Limb (tissue), 2 donors: Measurements from ENCODE around the gene OBP2A.

Experiments used
- DNase-seq, 2 donors: peaks; one replicate each; pipeline ENCODE4 v3.0.0-alpha.2; 2016; ENCODE audit errors: extremely low spot score in 2 of 2

The OBP2A gene

DNA sequence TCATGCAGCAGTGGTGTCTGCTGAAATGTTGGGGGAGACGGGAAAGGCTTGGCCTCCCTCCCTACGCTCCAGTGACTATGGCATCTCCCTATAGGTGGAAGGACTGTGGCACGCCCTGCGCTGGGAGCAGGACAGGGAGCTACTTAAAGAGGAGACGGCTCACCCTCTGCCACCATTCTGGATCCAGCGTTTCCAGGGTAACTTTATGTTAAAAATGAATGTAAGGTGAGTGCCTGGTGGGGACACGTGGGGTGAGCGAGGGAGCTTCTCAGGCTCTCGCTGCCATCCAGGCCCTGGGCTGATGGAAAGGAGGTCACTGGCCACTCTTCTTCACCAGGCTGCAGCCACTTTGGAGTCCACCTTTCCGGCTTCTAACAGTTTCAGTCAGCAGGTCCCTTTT is 31.3 kb downstream of the OBP2A start:
- DNase-seq: no peak

DNA sequence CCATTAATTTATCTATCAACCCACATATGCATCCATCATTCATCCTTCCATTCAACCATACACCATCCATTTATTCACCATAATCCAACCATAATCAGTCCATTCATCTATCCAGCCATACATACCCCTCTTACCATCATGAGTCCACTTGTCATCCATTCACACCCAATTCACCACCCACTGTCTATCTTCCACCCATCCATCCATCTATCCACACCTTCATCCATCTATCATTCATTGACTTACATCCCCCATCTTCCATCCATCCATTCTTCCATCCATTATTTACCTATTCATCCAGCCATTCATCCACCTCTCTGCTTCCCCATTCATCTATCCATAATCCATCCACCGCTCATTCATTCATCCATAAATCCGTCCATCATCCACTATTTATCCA is 33.4 kb downstream of the OBP2A start:
- no peak for DNase-seq

DNA sequence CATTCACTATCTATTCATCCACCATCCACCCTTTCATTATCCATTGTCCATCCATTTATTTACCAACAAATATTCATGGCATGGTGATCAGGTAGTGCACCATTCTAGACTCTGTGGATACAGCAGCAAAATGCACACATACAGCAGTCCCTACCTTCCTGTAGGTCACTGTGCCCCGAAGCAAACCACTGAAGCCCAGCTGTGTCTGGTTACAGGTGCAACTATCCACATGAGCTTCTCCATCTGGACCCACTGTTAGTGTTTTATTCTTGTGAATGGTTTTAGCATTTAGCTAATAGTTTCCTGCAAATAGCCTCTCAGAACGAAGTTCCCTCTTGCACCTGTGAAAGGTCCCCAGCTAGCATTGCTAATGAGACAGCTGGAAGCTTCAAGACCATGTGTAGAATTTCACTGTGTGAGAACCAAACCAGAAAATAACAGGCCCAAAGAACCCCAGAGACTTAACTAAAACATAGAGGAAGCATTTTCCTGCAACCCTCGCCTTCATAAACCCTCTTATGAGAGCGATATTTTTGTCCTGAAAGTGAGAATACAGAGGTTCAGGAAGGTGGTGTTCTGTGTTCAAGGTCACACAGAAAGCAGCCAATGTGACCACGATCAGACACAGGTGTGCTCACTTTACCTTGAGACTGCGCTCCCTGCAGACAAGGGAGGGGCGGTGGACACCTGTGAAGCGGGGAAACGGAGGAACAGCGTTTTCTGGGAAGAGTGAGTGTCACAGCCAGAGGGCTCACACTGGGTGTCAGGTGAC is 34.1 kb downstream of the OBP2A start:
- DNase-seq: no peak

DNA sequence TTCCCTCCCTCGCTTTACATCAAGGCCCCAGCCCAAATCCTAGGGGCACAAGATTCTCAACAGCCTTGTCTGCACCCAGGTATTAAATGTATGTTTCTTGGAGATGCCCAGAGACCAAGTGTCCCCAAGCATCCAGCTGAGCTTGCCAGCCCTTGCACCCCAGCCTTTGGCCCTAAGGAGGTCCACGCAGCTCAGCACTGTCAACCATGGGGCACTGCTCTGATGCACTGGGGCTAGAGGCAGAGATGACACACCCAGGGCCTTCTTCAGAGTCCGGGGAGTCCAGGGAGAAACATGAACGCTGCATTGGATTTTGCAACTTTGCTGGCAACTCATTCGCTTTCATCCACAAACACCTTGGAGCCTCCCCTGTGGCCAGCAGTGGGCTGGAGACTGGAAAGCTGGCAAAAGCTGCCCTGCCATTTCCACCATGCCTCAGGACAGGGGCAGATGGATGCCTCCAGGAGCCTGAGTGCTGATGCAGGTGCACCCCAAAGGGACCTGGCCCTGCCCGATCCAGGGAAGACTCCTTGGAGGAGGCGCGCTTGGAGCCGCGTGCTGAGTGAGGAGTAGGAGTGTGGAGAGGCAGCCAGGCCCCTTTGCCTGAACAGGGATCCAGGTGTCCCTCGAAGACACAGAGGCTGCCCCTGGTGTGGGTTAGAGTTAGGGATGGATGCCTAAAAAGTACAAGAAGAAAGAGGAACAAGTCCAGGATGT is 34.9 kb downstream of the OBP2A start:
- no peak for DNase-seq

DNA sequence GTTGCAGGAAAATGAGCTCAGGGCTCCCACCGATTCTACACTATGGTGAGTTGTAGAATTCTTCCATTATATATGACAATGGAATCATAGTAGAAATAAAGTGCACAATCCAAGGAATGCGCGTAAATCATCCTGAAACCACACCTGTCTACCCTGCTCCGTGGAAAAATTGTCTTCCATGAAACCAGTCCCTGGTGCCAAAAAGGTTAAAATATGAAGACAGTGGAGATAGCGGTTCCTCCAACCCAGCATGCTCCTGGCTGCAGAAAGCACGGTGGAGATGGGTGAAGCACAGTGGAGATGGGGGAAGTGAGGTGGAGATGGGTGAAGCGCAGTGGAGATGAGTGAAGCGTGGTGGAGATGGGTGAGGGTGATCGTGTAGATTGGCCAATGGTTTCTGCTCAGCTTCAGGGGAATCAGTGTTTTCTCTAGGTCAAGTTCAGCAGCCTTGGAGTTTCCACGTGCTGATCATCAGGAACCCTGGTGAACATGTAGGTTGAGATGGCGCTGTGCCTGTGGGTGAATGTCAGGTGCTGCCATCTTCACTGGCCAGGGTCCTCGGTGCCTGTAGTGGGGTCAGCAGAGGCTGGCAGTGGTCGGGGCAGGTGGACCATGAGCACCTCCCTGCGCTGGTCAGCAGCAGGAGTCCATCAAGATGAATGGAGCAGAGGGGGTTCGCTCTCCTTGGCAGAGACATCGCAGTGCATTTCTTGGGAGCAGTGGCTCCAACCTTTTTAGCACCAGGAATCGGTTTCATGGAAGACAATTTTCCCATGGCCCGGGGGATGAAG is 35.9 kb downstream of the OBP2A start:
- no peak for DNase-seq

DNA sequence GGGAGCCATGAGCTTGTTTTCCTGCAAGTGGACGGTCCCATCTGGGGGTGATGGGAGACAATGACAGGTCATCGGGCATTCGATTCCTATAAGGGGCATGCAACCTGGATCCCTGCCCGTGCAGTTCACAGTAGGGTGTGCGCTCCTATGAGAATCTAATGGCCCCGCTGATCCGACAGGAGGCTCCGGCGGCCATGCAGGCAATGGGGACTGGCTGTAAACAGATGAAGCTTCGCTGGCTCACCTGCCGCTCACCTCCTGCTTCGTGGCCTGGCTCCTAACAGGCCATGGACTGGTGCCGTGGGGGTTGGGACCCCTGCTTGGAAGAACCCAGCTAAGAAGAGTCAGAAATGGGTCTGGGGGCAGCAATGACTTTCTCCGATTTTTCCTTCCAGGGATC is 36.6 kb downstream of the OBP2A start:
- no peak for DNase-seq

DNA sequence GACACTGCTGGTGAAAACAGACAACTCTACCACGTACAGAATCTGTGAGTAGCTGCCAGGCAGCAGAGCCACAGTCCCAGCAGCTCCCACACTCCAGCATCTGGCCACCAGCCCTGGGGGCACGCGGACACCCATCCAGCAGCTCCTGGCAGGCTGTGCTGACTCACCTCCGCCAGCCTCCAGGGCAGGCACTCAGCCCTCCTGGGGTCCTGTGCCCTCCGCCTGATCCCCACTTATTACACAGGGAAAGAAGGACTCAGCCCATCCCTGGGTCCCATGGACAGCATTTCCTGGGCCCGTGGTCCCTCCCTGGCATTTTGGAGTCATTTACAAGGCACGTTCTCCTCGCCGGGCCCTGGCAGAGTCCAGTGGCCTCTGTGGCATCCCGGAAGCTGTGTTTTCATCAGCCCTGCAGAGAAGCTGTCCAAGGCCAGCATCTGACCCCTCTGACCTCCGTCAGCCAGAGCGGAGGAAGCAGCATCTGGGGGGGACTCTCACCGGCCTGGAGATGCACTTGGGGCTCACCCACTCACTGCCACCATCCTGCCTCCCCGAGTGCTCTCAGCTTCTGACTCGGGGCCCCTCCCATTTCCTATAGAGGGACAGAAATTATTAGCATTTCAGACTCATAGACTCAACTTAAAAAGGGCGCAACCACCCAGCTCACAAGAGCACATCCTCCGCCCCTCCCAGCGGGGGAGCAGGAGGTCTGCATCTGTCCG is 37.2 kb downstream of the OBP2A start:
- DNase-seq: no peak

DNA sequence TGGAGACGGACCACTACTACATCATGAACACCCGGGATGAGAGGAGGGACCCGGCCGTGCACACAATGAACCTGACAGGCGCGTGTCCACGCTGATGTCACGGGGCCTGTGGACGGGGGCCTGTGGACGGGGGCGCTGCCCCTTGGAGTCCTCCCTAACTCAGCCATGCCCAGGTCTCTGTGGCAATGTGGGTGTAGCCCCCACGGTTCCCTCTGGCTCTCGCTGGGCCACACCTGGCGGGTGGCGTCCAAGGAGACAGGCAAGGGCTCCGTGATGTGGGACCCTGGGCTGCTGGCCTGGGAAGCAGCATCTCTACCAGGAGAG is 37.7 kb downstream of the OBP2A start:
- DNase-seq: no peak

DNA sequence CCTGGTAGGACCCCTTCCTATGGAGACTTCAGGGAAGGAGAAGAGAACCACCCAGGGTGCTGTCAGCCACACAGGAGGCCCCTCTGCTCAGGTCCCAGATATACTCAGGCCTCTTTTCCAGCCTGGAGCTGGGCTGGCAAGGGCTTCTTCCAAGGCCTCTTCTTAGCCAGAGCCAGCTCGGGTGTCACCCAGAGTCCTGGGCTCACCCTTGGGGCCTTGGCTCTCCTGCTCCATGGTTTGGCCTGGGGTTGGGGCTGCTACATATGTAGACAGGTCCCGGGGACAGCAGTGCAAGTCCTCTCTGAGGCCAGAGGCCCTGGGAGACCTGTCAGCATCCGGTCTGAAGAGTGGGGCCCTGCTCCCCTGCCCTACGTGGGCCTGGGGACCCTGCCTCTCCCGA is 38.4 kb downstream of the OBP2A start:
- no peak for DNase-seq

DNA sequence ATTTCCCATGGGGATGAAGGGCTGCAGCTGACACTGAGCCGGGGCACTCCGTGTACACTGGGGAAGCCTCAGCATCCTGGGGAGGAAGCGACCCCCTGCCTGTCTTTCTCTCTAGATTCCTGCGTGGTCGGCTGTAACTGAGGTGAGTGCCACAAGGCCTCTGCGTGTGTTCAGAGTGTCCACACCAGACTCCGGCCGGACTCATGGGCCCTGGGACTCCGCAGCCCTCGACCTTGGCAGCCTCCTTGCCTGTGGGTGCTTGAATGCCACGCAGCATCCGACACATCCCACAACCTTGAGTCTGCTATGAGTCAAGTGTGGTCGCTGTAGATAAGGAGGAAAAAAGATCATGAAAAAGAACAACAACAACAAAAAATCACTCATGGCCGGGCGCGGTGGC is 39.0 kb downstream of the OBP2A start:
- no peak for DNase-seq

DNA sequence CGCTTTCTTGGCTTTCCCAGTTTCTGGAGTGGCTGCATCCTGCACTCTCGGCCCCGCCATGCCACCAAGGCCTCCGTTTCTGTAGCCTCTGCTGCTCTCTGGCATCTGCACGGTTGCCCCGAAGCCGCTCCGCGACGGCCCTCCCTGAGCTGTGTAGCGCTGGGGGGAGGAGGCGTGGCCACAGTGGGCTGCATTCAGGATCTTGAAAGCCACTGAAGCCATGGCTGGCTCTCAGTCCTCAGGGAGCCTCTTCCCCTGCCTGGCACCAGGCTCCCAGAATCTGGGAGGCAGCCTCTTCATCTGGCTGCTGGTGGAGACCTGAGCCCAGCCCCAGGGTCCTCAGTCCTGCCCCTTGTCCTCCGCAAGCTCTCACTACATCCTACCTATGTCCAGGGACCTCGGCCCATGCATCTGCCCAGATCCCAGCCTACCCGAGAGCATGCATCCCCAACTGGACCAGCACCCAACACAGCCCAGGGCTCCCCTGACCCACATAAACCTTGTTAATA is 40.7 kb downstream of the OBP2A start:
- DNase-seq: no peak

DNA sequence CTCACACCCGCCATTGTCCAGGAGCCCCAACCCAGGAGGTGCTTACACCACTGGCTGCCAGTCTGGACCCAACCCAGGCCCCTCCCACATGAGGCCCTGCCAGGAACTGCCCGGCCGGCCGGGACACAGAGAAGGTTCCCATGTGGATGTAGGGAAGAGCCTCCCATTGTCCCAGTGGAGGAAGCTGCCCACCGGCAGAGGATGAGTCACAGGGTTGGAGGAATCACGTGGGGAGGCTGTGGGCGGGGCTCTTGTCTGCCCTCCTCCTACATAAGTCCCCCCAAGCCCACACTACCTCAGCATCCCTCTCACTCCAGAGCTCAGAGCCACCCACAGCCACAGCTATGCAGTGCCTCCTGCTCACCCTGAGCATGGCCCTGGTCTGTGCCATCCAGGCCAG is 41.7 kb downstream of the OBP2A start:
- no peak for DNase-seq

DNA sequence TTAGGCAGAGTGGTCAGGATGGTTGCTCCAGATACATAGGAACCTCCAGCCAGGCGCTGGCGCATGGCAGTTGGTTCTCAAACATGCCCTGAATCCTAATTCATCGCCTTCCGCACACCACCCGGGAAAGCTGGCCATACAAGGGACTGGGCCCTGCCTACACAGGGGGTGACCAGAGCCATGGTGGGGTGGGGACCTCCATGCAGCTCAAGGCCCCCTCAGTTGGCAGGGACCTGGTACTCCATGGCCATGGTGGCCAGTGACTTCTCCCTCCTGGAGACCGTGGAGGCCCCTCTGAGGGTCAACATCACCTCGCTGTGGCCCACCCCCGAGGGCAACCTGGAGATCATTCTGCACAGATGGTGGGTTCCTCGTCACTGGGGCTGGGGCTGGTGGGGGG is 42.4 kb downstream of the OBP2A start:
- DNase-seq: no peak

DNA sequence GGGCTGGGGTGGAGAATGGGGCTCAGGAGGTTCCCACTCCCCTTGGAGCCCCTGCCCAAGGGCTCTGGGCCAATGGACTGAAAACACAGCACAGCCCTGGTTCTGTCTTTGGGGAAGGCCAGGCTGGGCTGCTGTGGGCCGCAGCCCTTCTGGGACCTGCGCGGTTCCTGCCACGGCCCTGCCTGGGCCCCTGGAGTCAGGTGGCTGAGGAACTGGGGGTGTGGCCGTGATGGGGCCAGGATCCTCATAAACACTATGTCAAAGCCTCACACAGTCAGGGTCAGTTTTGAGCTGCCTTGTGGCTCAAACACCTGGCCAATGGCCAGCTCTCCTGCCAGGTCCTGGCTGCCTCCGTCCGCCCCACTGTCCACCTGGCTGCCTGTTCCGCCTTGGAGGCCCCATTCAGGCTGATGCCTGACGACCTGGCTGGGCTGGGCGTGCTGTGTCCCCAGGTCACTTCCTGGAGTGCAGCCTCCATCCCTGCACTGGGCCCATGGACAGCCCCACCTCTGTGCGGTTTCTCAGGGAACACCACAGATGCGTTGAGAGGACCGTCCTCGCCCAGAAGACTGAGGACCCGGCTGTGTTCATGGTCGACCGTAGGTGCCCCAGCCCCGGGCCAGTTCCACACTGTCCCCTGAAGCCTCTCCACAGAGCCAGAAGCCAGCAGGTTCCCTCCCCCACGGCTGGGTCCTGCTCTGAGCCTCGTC is 43.1 kb downstream of the OBP2A start:
- DNase-seq: no peak

DNA sequence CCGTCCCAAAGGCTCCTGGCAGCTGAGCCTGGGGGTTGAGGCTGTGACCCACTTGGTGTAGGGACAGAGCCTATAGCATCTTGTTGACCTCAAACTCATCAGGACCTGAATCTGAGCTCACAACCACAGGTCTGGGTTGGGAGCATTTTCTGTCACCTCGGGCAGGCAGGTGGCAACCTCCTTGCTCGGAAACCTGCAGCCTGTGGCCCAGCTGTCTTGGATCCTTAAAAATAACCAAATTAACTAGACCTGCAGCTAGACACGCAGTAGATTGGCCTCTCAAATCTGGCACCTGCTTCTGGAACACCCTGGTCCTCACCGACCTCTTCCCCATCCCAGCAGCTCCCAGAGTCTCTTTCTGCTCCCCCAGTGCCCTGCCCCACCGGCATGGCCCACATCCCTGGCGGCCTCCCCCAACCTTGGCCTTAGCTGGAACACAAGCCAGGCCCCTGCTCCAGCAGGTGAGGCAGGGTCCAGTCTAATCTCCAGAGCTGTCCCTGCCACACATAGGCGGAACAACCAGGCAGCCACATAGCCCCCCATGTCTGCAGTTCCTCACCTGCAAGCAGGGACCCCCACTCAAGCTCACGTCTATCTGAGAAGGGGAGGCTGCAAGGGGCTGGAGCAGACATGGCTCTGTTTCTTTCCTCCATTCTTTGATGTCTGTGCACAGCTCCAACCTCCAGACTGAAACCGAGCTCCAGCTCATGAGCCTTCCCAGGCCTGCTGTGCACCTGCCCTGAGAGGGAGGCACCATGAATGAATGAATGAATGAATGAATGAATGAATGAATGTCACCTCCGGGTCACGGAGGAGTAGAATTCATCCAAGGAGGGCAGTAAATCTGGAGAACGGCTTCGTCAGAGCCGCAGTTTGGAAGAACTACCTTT is 43.9 kb downstream of the OBP2A start:
- no peak for DNase-seq

DNA sequence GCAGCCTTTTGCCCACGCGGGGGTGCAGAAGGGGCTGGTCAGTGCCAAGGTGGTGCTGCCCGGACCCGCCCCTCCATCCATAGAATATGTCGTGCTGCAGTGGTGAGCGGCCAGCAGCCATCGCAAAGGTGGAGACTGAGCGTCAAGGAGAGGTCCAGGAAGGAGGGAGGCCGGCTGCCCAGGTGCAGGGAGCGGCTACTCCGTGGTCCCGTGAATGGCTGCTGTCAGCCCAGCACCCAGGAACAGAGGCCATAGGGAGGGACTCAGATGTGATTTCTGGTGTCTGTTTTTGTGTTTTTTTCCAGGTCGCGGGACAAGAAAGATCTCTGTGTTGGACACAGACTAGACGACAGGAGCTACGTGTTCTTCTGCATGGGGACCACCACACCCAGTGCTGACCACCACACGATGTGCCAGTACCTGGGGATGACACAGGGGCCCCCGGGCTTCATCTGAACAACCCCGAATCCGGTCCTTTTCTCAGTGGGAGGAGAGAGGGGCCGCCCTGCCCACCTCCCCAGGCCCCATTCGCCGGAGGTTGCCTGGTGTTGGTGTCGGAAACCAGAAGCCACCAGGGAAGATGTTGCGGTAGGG is 44.7 kb downstream of the OBP2A start:
- no peak for DNase-seq

DNA sequence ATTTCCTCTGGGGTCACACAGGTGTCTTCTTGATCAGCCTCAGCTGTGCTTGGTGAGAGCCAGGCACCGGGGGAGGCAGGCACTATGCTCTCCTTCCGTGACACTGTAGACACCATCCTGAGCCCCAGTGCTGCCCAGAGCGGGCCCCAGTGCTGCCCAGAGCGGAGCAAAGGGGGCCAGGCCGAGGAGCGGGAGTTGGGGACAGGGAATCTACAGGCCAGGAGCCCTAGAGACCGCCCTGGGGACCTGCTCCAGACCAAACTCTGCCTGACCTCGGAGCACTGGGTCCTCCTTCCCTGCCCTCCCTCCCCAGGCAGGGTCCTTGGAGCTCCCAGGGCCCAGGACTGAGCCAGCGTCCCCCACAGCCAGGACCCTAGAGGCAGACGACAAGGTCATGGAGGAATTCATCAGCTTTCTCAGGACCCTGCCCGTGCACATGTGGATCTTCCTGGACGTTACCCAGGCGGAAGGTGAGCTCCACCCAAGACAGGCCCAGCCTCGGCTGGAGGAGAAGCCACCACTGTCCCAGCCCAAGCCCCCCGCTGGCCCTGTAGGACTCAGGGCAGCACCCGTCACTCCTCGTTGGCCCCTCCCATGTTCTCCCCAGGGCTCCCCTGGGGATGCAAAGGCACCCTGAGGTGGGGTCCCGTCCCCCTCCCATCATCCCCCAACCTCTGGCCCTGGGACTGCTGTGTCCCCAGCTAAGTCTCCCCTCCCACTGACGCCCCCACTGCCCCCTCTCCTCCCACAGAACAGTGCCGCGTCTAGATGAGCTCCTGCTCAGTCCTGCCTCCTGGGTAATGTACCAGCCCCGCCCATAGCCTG is 45.8 kb downstream of the OBP2A start:
- DNase-seq: no peak

DNA sequence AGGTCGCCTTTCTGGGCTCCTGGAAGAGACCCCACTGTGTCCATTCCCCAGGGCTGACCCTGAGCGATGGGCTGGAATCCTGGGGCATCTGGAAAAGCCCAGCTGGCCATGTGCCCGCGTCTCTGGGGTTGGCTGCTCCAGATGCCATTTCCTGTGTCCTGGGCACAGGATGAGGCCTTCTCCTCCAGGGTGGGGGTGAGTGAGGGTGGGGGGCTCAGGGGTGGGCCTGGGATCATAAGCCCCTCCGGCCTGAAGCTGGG is 46.3 kb downstream of the OBP2A start:
- DNase-seq: no peak

DNA sequence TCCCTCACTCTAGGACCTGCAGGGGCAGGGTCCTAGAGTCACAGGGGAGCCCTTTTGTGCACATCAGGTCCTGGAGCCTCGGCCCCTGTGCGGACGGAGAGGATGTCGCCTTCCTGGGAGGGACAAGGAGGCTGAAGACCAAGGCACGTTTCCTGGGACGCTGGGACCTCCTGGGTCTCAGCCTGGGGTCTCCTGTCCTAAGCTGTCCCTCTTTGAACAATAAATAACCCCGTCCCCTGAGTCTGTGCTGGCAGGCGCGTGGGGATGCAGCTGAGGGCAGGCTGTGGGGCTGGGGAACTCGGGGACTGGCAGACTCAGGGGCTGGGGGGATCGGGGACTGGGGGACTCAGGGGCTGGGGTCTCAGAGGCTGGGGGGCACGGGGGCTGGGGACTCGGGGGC is 46.7 kb downstream of the OBP2A start:
- DNase-seq: no peak
